ENCODE measurements around the gene LRRC61. TPM values are rescaled to one million over a fixed set of nuclear protein-coding genes. Genes with fewer than 3 reads are reported as not detected.

The LRRC61 gene
- polyA plus RNA-seq, 4 donors = 21.5 to 34.3 (median 24.2) TPM

- no peak for DNase-seq (ENCODE audit: low read depth in 4 of 4, low spot score in 3 of 4)
Measured at GRCh38 chr7:150346922-150347321, 23.8 kb downstream of the LRRC61 start.

- no peak for DNase-seq (ENCODE audit: low read depth in 4 of 4, low spot score in 3 of 4)
Measured at GRCh38 chr7:150351587-150352194, 28.5 kb downstream of the LRRC61 start.

GRCh38 chr7:150355666-150356059 lies 32.5 kb downstream of the LRRC61 start:
- DNase-seq (ENCODE audit: low read depth in 4 of 4, low spot score in 3 of 4) = no peak

GRCh38 chr7:150356265-150356897 lies 33.2 kb downstream of the LRRC61 start:
- DNase-seq (ENCODE audit: low read depth in 4 of 4, low spot score in 3 of 4) = no peak

- no peak for DNase-seq (ENCODE audit: low read depth in 4 of 4, low spot score in 3 of 4)
Measured at GRCh38 chr7:150357270-150357669, 34.1 kb downstream of the LRRC61 start.

GRCh38 chr7:150357771-150358427 lies 34.7 kb downstream of the LRRC61 start:
- no peak for DNase-seq (ENCODE audit: low read depth in 4 of 4, low spot score in 3 of 4)

- DNase-seq (ENCODE audit: low read depth in 4 of 4, low spot score in 3 of 4) = no peak
Measured at GRCh38 chr7:150358433-150358832, 35.3 kb downstream of the LRRC61 start.

- DNase-seq (ENCODE audit: low read depth in 4 of 4, low spot score in 3 of 4) = no peak
Measured at GRCh38 chr7:150358988-150359621, 36.0 kb downstream of the LRRC61 start.

GRCh38 chr7:150359622-150360362 lies 36.6 kb downstream of the LRRC61 start:
- DNase-seq (ENCODE audit: low read depth in 4 of 4, low spot score in 3 of 4) = no peak

- no peak for DNase-seq (ENCODE audit: low read depth in 4 of 4, low spot score in 3 of 4)
Measured at GRCh38 chr7:150360363-150361058, 37.4 kb downstream of the LRRC61 start.

- DNase-seq (ENCODE audit: low read depth in 4 of 4, low spot score in 3 of 4) = no peak
Measured at GRCh38 chr7:150361402-150361801, 38.2 kb downstream of the LRRC61 start.

GRCh38 chr7:150361807-150362621 lies 38.9 kb downstream of the LRRC61 start:
- no peak for DNase-seq (ENCODE audit: low read depth in 4 of 4, low spot score in 3 of 4)

- DNase-seq (ENCODE audit: low read depth in 4 of 4, low spot score in 3 of 4) = no peak
Measured at GRCh38 chr7:150363370-150363769, 40.2 kb downstream of the LRRC61 start.

GRCh38 chr7:150363872-150364271 lies 40.7 kb downstream of the LRRC61 start:
- no peak for DNase-seq (ENCODE audit: low read depth in 4 of 4, low spot score in 3 of 4)

GRCh38 chr7:150365194-150365593 lies 42.0 kb downstream of the LRRC61 start:
- DNase-seq (ENCODE audit: low read depth in 4 of 4, low spot score in 3 of 4) = no peak

- DNase-seq (ENCODE audit: low read depth in 4 of 4, low spot score in 3 of 4) = no peak
Measured at GRCh38 chr7:150365673-150366398, 42.7 kb downstream of the LRRC61 start.

GRCh38 chr7:150367677-150368095 lies 44.5 kb downstream of the LRRC61 start:
- no peak for DNase-seq (ENCODE audit: low read depth in 4 of 4, low spot score in 3 of 4)

GRCh38 chr7:150368096-150368883 lies 45.1 kb downstream of the LRRC61 start, which contains the start of gene REPIN1:
Gene REPIN1, plus strand, starts transcription at chr7:150368822. Its CDS starts 890 bp downstream, at chr7:150369712.
- peak in 1 of 4 donors; percentile 83 for DNase-seq (ENCODE audit: low read depth in 4 of 4, low spot score in 3 of 4)
